Lower leg skin (tissue), 4 donors: ENCODE results near the gene PTPN13. TPM values are rescaled to one million over a fixed set of nuclear protein-coding genes. Genes with fewer than 3 reads are reported as not detected.
"Not testable (repeated sequence)": the region's sequence is repeated elsewhere in the genome, so short reads cannot be mapped to it uniquely, and the experiment has no call there.

ENCODE experiments used
- DNase-seq, 2 donors: peaks; one replicate each; pipeline ENCODE4 v3.0.0-alpha.2; 2019; ENCODE audit warnings: low spot score in 2 of 2
- H3K4me3 ChIP-seq: fragments of 200-600 bp; sonication (generic); 2 replicates; pipeline ENCODE4 v1.5.1; 2017; ENCODE audit warnings: mild to moderate bottlenecking, low read depth; ENCODE audit not compliant: poor library complexity, severe bottlenecking
- CTCF ChIP-seq, 3 donors: fragments of 450-650 bp; IDR thresholded peaks; one replicate each; pipeline ENCODE4 v1.5.1; 2016; ENCODE audit warnings: antibody characterized with exemption in 3 of 3, mild to moderate bottlenecking in 3 of 3, moderate library complexity in 2 of 3
- POLR2A ChIP-seq, 2 donors: fragments of 450-650 bp; IDR thresholded peaks; one replicate each; pipeline ENCODE4 v1.6.1; 2016 to 2017; ENCODE audit warnings: antibody characterized with exemption in 2 of 2, mild to moderate bottlenecking in 1 of 2, moderate library complexity in 1 of 2
- WGBS, 2 donors: methylation state at CpG; one replicate each; pipeline ENCODE4 v1.1.5; 2018; 5-methylcytosine and 5-hydroxymethylcytosine counted together
- intact Hi-C: fragments of 100-400 bp; cut with DNase I; formaldehyde crosslinking; loops from one replicate; pipeline ENCODE4 v1.15.0; 2023; ENCODE audit warnings: low total_unique reads
- total RNA-seq, 4 donors: library from RNA; depleted of rRNA; stranded (reverse); fragments of >200 nt; gene quantifications; one replicate each; pipeline ENCODE4 v1.1.0, GENCODE V29; 2016

Gene PTPN13
- total RNA-seq, 4 donors from 2014 or later, result 98.7 to 135 (median 113) TPM

DNA sequence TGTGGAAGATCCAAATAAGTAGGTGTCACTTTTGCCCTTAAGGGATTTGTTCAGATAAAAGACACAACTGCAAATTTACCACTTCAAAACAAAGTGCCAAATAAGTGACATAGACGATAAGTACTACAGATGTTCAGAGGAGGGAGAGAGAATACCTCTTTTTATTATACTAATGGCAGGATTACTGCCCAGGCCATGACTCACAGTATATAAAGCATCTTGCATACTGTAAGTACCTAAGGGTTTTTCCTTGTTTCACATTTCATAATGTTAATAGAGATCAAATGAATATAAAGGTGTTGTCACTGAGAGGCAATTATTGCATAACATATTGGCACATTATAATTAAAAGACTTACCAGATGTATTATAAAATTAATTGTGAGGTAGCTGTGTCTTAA, 46.4 kb downstream of the PTPN13 start:
- 27 to 43% methylated on average over 1 of the region's 1 CpG for WGBS, 2 donors
- no peak overlapping the region for H3K4me3 ChIP-seq
- no peak for DNase-seq
- TF ChIP-seq POLR2A (IDR thresholded peaks at IDR 0.05), result no peak
- TF ChIP-seq CTCF (IDR thresholded peaks at IDR 0.05), result no peak
- intact Hi-C loops, result no loop called here

- no peak for DNase-seq
- TF ChIP-seq CTCF (IDR thresholded peaks at IDR 0.05) (no peak), POLR2A (IDR thresholded peaks at IDR 0.05) (no peak)
- 80 to 88% methylated on average over 3 of the region's 3 CpGs for WGBS, 2 donors
- no peak overlapping the region for H3K4me3 ChIP-seq
- intact Hi-C loops, result no loop called here
These were observed 47.5 kb downstream of the PTPN13 start for GRCh38 chr4:86641516-86642090.

DNA sequence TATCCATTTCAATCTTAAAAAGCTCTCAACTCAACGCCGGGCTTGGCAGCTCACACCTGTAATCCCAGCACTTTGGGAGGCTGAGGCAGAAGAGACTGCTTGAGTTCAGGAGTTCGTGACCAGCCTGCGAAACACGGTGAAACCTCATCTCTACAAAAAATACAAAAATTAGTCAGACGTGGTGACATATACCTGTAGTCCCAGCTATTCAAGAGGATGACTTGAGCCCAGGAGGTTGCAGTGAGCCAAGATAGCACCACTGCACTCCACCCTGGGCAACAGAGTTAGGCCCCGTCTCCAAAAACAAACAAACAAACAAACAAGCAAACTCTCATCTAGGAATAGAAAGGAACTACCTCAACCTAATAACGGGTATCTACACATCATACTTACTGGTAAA, 50.8 kb downstream of the PTPN13 start:
- whole genome bisulfite sequencing, 2 donors, result 91 to 94% methylated on average over 8 of the region's 8 CpGs
- DNase-seq, result no peak
- intact Hi-C loops, result no loop called here
- no peak for TF ChIP-seq POLR2A (IDR thresholded peaks at IDR 0.05)
- no peak for TF ChIP-seq CTCF (IDR thresholded peaks at IDR 0.05)
- H3K4me3 ChIP-seq, result no peak overlapping the region

DNA sequence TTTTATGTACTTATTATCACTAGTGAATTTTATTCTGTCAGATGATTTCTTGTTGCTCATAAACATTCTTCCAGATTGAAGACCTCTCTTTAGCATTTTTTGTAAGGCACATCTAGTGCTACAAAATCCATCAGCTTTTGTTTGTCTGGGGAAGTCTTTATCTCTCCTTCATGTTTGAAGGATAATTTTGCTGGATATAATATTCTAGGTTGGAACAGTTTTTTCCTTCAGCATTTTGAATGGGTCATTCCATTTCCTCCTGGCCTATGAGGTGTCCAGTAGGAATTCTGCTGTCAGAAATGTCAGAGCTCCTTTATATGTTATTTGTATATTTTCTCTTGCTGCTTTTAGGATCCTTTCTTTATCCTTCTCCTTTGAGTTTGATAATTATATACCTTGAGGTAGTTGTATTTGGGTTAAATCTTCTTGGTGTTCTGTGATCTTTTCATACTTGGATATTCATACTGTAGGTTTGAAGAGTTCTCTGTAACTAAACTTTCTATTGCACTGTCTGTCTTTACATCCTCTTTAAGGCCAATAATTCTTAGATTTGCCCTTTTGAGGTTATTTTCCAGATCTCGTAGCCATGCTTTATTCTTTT, 58.3 kb downstream of the PTPN13 start:
- intact Hi-C loops, result no loop called here
- H3K4me3 ChIP-seq, result no peak overlapping the region
- no peak for TF ChIP-seq CTCF (IDR thresholded peaks at IDR 0.05)
- no peak for TF ChIP-seq POLR2A (IDR thresholded peaks at IDR 0.05)
- 79 to 100% methylated on average over 1 of the region's 1 CpG for WGBS, 2 donors
- DNase-seq, result no peak

DNA sequence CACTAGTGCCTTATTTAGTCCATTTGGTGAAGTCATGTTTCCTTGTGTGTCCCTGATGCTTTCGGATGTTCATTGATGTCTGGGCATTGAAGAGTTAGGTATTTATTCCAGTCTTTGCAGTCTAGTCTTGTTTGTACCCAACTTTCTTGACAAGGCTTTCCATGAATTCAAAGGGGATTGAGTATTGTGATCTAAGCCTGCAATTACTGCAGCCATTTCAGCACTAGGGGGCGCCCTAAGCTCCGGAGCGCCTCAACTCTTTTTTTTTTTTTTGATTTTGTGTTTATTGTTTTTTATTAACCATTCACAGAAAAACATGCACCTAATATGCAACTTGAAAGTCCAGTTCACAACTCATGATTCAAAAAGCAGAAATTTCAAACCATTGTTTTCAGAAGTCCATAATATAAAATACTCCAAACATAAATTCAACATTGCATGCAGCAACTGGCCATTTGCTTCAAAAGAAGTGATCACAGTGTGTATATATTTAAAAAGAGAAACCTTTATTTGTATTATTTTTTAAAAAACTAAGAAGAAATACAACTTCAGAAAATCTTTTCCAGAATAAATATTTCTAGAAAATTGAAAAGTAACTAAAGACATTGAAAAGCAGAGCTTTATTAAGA, 59.2 kb downstream of the PTPN13 start:
- intact Hi-C loops, result no loop called here
- TF ChIP-seq CTCF (IDR thresholded peaks at IDR 0.05) (no peak), POLR2A (IDR thresholded peaks at IDR 0.05) (no peak)
- 84 to 90% methylated on average over 4 of the region's 4 CpGs for WGBS, 2 donors

DNA sequence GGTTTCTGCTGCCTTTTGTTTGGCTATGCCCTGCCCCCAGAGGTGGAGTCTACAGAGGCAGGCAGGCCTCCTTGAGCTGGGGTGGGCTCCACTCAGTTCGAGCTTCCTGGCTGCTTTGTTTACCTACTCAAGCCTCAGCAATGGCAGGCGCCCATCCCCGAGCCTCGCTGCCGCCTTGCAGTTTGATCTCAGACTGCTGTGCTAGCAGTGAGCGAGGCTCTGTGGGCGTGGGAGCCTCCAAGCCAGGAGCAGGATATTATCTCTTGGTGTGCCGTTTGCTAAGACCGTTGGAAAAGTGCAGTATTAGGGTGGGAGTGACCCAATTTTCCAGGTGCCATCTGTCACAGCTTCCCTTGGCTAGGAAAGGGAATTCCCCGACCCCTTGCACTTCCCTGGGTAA, 62.7 kb downstream of the PTPN13 start:
- intact Hi-C loops, DNase-seq, H3K4me3 ChIP-seq: not testable (repeated sequence)
- 90 to 96% methylated on average over 10 of the region's 10 CpGs for WGBS, 2 donors

More for the DNA sequence above, 59.2 kb downstream of the PTPN13 start:
- H3K4me3 ChIP-seq, result no peak overlapping the region
- no peak for DNase-seq
